Fibroblast of the aortic adventitia (primary cell): ENCODE measurements around the gene MPPE1. TPM values are rescaled to one million over a fixed set of nuclear protein-coding genes. Genes with fewer than 3 reads are reported as not detected.
"Not testable (repeated sequence)": the region's sequence is repeated elsewhere in the genome, so short reads cannot be mapped to it uniquely, and the experiment has no call there.

Experiments used
- DNase-seq: peaks from one replicate; pipeline ENCODE4 v3.0.0-alpha.2; 2010; ENCODE audit warnings: low read depth
- H3K4me3 ChIP-seq: 2 replicates; pipeline ENCODE4 v1.5.1; 2011; ENCODE audit warnings: low read depth, mild to moderate bottlenecking, control low read depth, low read length, moderate library complexity
- total RNA-seq: library from RNA; depleted of rRNA; stranded (reverse); fragments of >200 nt; gene quantifications from 2 replicates; pipeline ENCODE4 v1.2.3, GENCODE V29; 2012; ENCODE audit warnings: low replicate concordance
- TF ChIP-seq, protein P1 (sequence below): IDR thresholded peaks from 2 replicates; pipeline ENCODE4 v1.5.1; 2011; ENCODE audit warnings: mild to moderate bottlenecking, low read length, control low read depth, inconsistent platforms; ENCODE audit not compliant: insufficient read depth

The MPPE1 gene
- total RNA-seq, 1 donor: 24.0 TPM

GRCh38 chr18:11902522-11903292 lies 5.4 kb downstream of the MPPE1 start:
- no peak overlapping the region for H3K4me3 ChIP-seq
- DNase-seq: peak; percentile 13
- TF ChIP-seq, protein P1, sequence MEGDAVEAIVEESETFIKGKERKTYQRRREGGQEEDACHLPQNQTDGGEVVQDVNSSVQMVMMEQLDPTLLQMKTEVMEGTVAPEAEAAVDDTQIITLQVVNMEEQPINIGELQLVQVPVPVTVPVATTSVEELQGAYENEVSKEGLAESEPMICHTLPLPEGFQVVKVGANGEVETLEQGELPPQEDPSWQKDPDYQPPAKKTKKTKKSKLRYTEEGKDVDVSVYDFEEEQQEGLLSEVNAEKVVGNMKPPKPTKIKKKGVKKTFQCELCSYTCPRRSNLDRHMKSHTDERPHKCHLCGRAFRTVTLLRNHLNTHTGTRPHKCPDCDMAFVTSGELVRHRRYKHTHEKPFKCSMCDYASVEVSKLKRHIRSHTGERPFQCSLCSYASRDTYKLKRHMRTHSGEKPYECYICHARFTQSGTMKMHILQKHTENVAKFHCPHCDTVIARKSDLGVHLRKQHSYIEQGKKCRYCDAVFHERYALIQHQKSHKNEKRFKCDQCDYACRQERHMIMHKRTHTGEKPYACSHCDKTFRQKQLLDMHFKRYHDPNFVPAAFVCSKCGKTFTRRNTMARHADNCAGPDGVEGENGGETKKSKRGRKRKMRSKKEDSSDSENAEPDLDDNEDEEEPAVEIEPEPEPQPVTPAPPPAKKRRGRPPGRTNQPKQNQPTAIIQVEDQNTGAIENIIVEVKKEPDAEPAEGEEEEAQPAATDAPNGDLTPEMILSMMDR: no peak

- TF ChIP-seq, protein P1: no peak
- no peak for DNase-seq
- no peak overlapping the region for H3K4me3 ChIP-seq
Measured at GRCh38 chr18:11901826-11902438, 6.2 kb downstream of the MPPE1 start.

DNA sequence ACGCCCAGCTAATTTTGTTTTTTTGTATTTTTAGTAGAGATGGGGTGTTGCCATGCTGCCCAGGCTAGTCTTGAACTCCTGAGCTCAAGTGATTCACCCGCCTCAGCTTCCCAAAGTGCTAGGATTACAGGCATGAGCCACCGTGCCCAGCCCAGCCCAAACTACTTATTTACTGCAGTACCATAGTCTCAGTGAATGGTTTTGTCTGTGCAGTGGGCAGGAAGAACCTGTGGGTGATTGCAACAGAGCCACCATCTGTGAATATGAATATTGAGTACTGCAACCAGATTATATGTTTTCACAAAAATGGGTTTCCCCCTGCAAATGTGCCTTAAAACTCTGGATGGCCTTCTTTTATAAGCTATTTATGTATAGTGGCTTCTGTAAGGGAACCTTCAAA lies 9.1 kb downstream of the MPPE1 start:
- TF ChIP-seq, protein P1: no peak
- H3K4me3 ChIP-seq: no peak overlapping the region
- DNase-seq: no peak

DNA sequence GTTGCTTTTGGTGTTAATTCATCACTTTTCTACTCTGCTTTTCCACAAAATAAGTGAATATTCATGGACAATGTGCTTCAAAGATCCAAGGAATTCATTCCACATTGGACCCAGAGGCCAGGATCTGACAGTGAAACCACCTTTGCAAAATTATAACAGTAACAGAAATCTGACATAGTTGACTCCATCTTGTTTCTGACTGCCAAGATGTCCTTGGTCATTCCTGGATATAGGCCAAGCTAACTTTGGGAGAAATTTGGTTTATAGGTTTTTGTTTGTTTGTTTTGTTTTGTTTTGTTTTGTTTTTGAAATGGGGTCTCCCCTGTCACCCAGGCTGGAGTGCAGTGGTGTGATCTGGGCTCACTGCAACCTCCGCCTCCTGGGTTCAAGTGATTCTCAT lies 10.3 kb downstream of the MPPE1 start:
- TF ChIP-seq, protein P1: no peak

DNA sequence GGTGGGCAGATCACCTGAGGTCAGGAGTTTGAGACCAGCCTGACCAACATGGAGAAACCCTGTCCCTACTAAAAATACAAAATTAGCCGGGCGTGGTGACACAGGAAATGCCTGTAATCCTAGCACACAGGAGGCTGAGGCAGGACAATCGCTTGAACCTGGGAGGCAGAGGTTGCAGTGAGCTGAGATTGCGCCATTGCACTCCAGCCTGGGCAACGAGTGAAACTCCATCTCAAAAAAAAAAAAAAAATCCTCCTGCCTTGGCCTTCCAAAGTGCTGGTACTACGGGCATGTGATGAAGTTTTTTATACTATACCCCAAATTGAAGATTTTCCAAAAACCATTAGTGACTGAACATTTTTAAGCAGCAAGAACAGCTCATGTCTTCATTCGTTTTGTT lies 15.7 kb downstream of the MPPE1 start:
- not testable (repeated sequence) for H3K4me3 ChIP-seq, DNase-seq

More for the DNA sequence above, 10.3 kb downstream of the MPPE1 start:
- H3K4me3 ChIP-seq: no peak overlapping the region
- no peak for DNase-seq

GRCh38 chr18:11891737-11892136 lies 16.4 kb downstream of the MPPE1 start:
- no peak overlapping the region for H3K4me3 ChIP-seq
- TF ChIP-seq, protein P1: no peak
- no peak for DNase-seq

DNA sequence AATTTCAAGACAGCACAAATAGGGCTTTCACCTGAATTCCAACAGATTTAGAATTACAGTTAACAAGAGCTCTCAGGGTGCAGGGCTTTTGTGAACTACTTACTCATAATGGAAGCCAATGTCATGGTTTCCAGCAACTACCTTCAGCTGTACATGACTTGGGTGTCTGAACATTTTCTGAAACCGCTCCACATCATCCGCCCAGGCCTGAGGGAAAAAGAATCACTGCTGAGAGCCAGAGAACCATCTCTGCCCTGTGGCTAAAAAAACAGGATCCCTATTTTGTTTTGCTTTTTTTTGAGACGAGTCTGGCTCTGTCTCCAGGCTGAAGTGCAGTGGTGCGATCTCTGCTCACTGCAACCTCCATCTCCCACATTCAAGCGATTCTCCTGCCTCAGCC lies 18.8 kb downstream of the MPPE1 start:
- no peak for DNase-seq
- no peak overlapping the region for H3K4me3 ChIP-seq
- TF ChIP-seq, protein P1: no peak
